Adrenal gland (tissue), 5 donors: ENCODE results near the gene ABHD16B.
"Not testable (repeated sequence)": the region's sequence is repeated elsewhere in the genome, so short reads cannot be mapped to it uniquely, and the experiment has no call there.

Source experiments
- POLR2A ChIP-seq, 2 donors: fragments of 450-650 bp; IDR thresholded peaks; one replicate each; pipeline ENCODE4 v1.6.1; 2017; ENCODE audit warnings: antibody characterized with exemption in 2 of 2, mild to moderate bottlenecking in 2 of 2, moderate library complexity in 1 of 2
- TF ChIP-seq, protein P1 (sequence below), 6 experiments: fragments of 450-650 bp in 4 of 6; fragments of 200-600 bp in 2 of 6; sonication (generic) in 1 of 6; IDR thresholded peaks; 1 replicate in 5 of 6; 2 replicates in 1 of 6; pipeline versions ENCODE4 v1.5.1 to v1.8.0; 2016 to 2021; ENCODE audit warnings: antibody characterized with exemption in 6 of 6, mild to moderate bottlenecking in 2 of 6, moderate library complexity in 1 of 6
- donor health status: DM: no; HTN: no; CAD: no.

DNA sequence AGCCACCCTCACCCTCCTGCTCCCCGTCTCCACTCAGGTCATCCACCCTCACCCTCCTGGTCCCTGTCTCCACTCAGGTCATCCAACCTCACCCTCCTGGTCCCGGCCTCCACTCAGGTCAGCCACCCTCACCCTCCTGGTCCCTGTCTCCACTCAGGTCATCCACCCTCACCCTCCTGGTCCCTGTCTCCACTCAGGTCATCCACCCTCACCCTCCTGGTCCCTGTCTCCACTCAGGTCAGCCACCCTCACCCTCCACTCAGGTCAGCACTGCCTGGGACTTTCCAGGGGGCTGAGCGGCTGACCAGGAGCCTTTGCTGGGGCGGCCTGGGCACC is 7.6 kb upstream of the ABHD16B start:
- TF ChIP-seq, protein P1, sequence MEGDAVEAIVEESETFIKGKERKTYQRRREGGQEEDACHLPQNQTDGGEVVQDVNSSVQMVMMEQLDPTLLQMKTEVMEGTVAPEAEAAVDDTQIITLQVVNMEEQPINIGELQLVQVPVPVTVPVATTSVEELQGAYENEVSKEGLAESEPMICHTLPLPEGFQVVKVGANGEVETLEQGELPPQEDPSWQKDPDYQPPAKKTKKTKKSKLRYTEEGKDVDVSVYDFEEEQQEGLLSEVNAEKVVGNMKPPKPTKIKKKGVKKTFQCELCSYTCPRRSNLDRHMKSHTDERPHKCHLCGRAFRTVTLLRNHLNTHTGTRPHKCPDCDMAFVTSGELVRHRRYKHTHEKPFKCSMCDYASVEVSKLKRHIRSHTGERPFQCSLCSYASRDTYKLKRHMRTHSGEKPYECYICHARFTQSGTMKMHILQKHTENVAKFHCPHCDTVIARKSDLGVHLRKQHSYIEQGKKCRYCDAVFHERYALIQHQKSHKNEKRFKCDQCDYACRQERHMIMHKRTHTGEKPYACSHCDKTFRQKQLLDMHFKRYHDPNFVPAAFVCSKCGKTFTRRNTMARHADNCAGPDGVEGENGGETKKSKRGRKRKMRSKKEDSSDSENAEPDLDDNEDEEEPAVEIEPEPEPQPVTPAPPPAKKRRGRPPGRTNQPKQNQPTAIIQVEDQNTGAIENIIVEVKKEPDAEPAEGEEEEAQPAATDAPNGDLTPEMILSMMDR (IDR thresholded peaks at IDR 0.05): not testable (repeated sequence)
- not testable (repeated sequence) for TF ChIP-seq POLR2A (IDR thresholded peaks at IDR 0.05)
